Hepatocyte (in vitro differentiated cells): ENCODE measurements around the gene TMPRSS11B.

Experiments used
- CTCF ChIP-seq: fragments of 200-600 bp; sonication (generic); IDR thresholded peaks from 2 replicates; pipeline ENCODE4 v1.5.1; 2016; ENCODE audit warnings: antibody characterized with exemption, mild to moderate bottlenecking; ENCODE audit not compliant: poor library complexity
- EZH2 ChIP-seq: fragments of 200-600 bp; sonication (generic); IDR thresholded peaks from 2 replicates; pipeline ENCODE4 v1.6.1; 2016; ENCODE audit warnings: antibody characterized with exemption, mild to moderate bottlenecking, borderline replicate concordance
- EZH2phosphoT487 ChIP-seq: fragments of 200-600 bp; sonication (generic); IDR thresholded peaks from one replicate; pipeline ENCODE4 v1.6.1; 2018; ENCODE audit warnings: antibody characterized with exemption, mild to moderate bottlenecking, low read depth, moderate library complexity; ENCODE audit not compliant: unreplicated experiment, severe bottlenecking

DNA sequence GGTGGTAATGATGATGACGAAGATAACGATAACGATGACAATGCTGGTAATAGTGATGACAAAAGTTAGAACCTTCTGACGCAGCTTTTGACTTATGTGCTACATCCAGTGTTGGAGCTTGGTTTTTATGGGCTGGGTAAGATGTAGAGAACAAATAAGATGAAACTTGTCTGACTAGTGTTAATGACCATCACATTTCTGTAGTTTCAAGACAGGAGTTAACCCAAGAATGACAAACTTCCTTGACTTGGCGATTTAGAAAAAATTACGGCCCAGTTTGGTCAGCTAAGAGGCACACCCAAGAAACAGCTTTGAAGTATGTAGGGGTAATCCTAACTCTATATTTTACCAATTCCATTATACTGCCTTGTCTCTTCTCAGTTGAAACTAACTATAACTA lies at the start of gene TMPRSS11B:
- TF ChIP-seq CTCF, result no peak
- TF ChIP-seq EZH2phosphoT487, result no peak
- TF ChIP-seq EZH2, result no peak
